GM23338 (cell line): ENCODE measurements around the gene CDAN1. TPM values are rescaled to one million over a fixed set of nuclear protein-coding genes. Genes with fewer than 3 reads are reported as not detected.

Experiments used
- ATAC-seq: fragments of 200-7000 bp; cut with Tn5 transposase; 3 replicates; pipeline ENCODE4 v1.9.1; 2020
- DNase-seq: peaks from one replicate; pipeline ENCODE4 v3.0.0-alpha.2; 2015; ENCODE audit warnings: low spot score
- H2AFZ ChIP-seq: fragments of 200-600 bp; sonication (generic); 2 replicates; pipeline ENCODE4 v1.8.0; 2016; ENCODE audit warnings: antibody characterized with exemption, mild to moderate bottlenecking, moderate library complexity
- H3F3A ChIP-seq: fragments of 200-600 bp; sonication (generic); replicated peaks from 2 replicates; pipeline ENCODE4 v1.8.0; 2017; ENCODE audit warnings: antibody characterized with exemption, mixed run types, low read depth
- H3K27ac ChIP-seq: fragments of 200-600 bp; sonication (generic); 2 replicates; pipeline ENCODE4 v1.6.1; 2016; ENCODE audit warnings: low read depth
- H3K27me3 ChIP-seq: fragments of 200-600 bp; sonication (generic); 2 replicates; pipeline ENCODE4 v1.8.0; 2016; ENCODE audit warnings: mild to moderate bottlenecking, mixed run types, moderate library complexity; ENCODE audit not compliant: insufficient read depth
- H3K36me3 ChIP-seq: fragments of 200-600 bp; sonication (generic); 2 replicates; pipeline ENCODE4 v1.8.0; 2016; ENCODE audit warnings: mild to moderate bottlenecking; ENCODE audit not compliant: insufficient read depth
- H3K4me1 ChIP-seq: fragments of 200-600 bp; sonication (generic); 2 replicates; pipeline ENCODE4 v1.8.0; 2016; ENCODE audit warnings: mild to moderate bottlenecking, moderate library complexity; ENCODE audit not compliant: insufficient read depth
- H3K4me2 ChIP-seq: fragments of 200-600 bp; sonication (generic); 2 replicates; pipeline ENCODE4 v1.7.1; 2017; ENCODE audit warnings: mixed run types
- H3K4me3 ChIP-seq: fragments of 200-600 bp; sonication (generic); 2 replicates; pipeline ENCODE4 v1.6.1; 2016; ENCODE audit warnings: mixed run types
- H3K79me2 ChIP-seq: fragments of 200-600 bp; sonication (generic); replicated peaks from 2 replicates; pipeline ENCODE4 v1.8.0; 2017; ENCODE audit warnings: mild to moderate bottlenecking; ENCODE audit not compliant: insufficient read depth
- H3K9me2 ChIP-seq: fragments of 200-600 bp; sonication (generic); 2 replicates; pipeline ENCODE4 v1.8.0; 2017; ENCODE audit not compliant: insufficient read depth
- H4K20me1 ChIP-seq: fragments of 200-600 bp; sonication (generic); replicated peaks from 2 replicates; pipeline ENCODE4 v1.8.0; 2017; ENCODE audit warnings: mild to moderate bottlenecking; ENCODE audit not compliant: insufficient read depth
- H3K27ac Mint-ChIP-seq: 2 replicates; pipeline ENCODE4 v1.8.0; 2020; ENCODE audit warnings: inconsistent platforms, mild to moderate bottlenecking, moderate library complexity, mixed read lengths
- H3K27me3 Mint-ChIP-seq: 3 replicates; pipeline ENCODE4 v1.8.0; 2022; ENCODE audit warnings: low read depth, mild to moderate bottlenecking, moderate library complexity, mixed read lengths, inconsistent platforms; ENCODE audit not compliant: insufficient read depth, poor library complexity
- H3K36me3 Mint-ChIP-seq: 3 replicates; pipeline ENCODE4 v1.8.0; 2021; ENCODE audit warnings: low read depth, mild to moderate bottlenecking, inconsistent platforms, moderate library complexity, mixed read lengths
- H3K4me1 Mint-ChIP-seq: 3 replicates; pipeline ENCODE4 v1.8.0; 2020; ENCODE audit warnings: mild to moderate bottlenecking, inconsistent platforms, mixed read lengths
- H3K4me3 Mint-ChIP-seq: 3 replicates; pipeline ENCODE4 v1.8.0; 2021; ENCODE audit warnings: moderate library complexity, mild to moderate bottlenecking, inconsistent platforms, mixed read lengths
- H3K9me3 Mint-ChIP-seq: 3 replicates; pipeline ENCODE4 v1.8.0; 2020; ENCODE audit warnings: moderate library complexity, mild to moderate bottlenecking, inconsistent platforms, mixed read lengths
- POLR2AphosphoS5 ChIP-seq: IDR thresholded peaks from 2 replicates; pipeline ENCODE4 v1.6.1; 2016; ENCODE audit warnings: antibody characterized with exemption, low read depth
- polyA plus RNA-seq: library from polyadenylated mRNA; unstranded; fragments of >200 nt; fragmentation: Nextera tagmentation; extraction: Ambion mirVana; gene quantifications from 2 replicates; pipeline ENCODE4 v1.2.1, GENCODE V29; 2016
- total RNA-seq: library from RNA; depleted of rRNA; stranded (reverse); fragments of >200 nt; shearing (Covaris generic); gene quantifications from 2 replicates; pipeline ENCODE4 v1.2.3, GENCODE V29; 2014; rRNA removed

Gene CDAN1
- total and polyA plus RNA-seq, 2 experiments from 2014 or later = 6.0 to 14.7 TPM

DNA sequence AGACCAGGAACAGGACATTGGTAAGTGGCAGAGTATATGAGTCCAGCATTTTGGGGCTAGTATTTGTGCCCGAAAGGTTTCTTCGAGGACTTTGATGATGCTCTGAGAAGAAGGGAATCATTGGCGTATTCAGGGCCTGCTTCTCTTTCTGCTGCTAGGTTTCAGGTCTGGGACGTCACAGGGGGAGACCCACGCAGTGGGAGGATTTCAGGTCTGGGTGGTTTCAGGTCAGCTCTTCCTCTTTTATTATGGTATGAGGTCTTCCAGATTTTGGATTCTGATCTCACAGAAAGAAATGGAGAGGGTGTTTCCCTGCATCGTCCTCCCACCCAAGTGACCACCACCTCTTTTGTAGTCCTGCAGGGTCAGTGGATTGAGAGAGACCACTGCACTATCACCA is 62.5 kb downstream of the CDAN1 start:
- Mint-ChIP-seq H3K4me1 (peaks cover 7% of the 10 kb centered on the region), H3K36me3 (peaks cover 3% of the 10 kb centered on the region; the same call in 1 of the 3 replicates), H3K4me3 (no peak overlapping the region), H3K27ac (no peak overlapping the region), H3K27me3 (no peaks in the 10 kb centered on the region), H3K9me3 (no peaks in the 10 kb centered on the region)
- no peaks in the 10 kb centered on the region for H3K9me2 ChIP-seq
- H3F3A ChIP-seq = no peaks in the 10 kb centered on the region
- no peak for DNase-seq
- no peaks in the 10 kb centered on the region for H4K20me1 ChIP-seq
- no peak overlapping the region for H3K27ac ChIP-seq
- no peaks in the 10 kb centered on the region for H3K79me2 ChIP-seq
- ATAC-seq = no peak
- 0 out of 2 replicates have a peak, but pooled peaks cover 3% of the 10 kb centered on the region for H3K4me1 ChIP-seq
- no peaks in the 10 kb centered on the region for H3K27me3 ChIP-seq
- no peak overlapping the region for H3K4me3 ChIP-seq
- H3K4me2 ChIP-seq = no peak overlapping the region
- TF ChIP-seq POLR2AphosphoS5 = no peak
- H2AFZ ChIP-seq = no peak overlapping the region
- no peaks in the 10 kb centered on the region; the same call in 1 of the 2 replicates for H3K36me3 ChIP-seq

Other genes with a start within 250 kb of the CDAN1 start
- 46.5 and 48.0 TPM in 2 replicates for gene ZNF106, start 246.0 kb downstream of the CDAN1 start, total RNA-seq
- gene ZNF106, start 246.0 kb downstream of the CDAN1 start, polyA plus RNA-seq = 39.6 and 53.7 TPM in 2 replicates
- 75.8 and 88.1 TPM in 2 replicates for gene SNAP23, start 241.5 kb downstream of the CDAN1 start, total RNA-seq
- 53.5 and 58.8 TPM in 2 replicates for gene SNAP23, start 241.5 kb downstream of the CDAN1 start, polyA plus RNA-seq
- gene LRRC57, start 188.3 kb downstream of the CDAN1 start, total RNA-seq = 9.0 and 19.5 TPM in 2 replicates
- 3.9 and 5.4 TPM in 2 replicates for gene LRRC57, start 188.3 kb downstream of the CDAN1 start, polyA plus RNA-seq
- 30.9 and 78.6 TPM in 2 replicates for gene HAUS2, start 188.3 kb downstream of the CDAN1 start, total RNA-seq
- 32.7 and 39.1 TPM in 2 replicates for gene HAUS2, start 188.3 kb downstream of the CDAN1 start, polyA plus RNA-seq
- 4.7 and 6.2 TPM in 2 replicates for gene STARD9, start 161.5 kb downstream of the CDAN1 start, total RNA-seq
- gene STARD9, start 161.5 kb downstream of the CDAN1 start, polyA plus RNA-seq = 1.2 and 1.8 TPM in 2 replicates
- gene TTBK2, start 183.7 kb upstream of the CDAN1 start, total RNA-seq = 14.3 and 15.9 TPM in 2 replicates
- gene TTBK2, start 183.7 kb upstream of the CDAN1 start, polyA plus RNA-seq = 5.8 and 6.1 TPM in 2 replicates